Measurements from ENCODE around the gene MYH9. TPM values are rescaled to one million over a fixed set of nuclear protein-coding genes. Genes with fewer than 3 reads are reported as not detected.

MYH9 gene
- total RNA-seq, 1 experiment from 2014 or later = 788 TPM

DNA sequence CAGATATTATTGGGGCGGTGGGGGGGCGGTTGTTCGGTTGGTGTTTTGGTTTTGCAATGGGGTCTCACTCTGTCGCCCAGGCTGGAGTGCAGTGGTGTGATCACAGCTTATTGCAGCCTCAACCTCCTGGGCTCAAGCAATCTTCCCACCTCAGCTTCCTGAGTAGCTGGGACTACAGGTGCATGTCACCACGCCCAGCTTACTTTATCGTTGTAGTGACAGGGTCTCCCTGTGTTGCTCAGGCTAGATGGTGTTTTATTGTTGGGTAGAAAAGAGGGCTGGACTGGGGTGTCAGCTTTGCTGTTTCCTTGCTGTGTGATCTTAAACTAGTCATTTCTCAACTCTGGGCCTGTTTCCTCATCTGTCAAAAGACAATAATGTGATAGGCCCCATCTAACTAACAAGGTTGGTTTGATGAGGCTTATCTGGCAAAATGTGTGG, 17.5 kb upstream of the MYH9 start:
- TF ChIP-seq SIN3A (IDR thresholded peaks at IDR 0.05; ENCODE audit: borderline replicate concordance, insufficient read depth, low read depth, low read length) (no peak), POLR2AphosphoS5 (IDR thresholded peaks at IDR 0.05; ENCODE audit: low read depth, low read length) (no peak), TCF7L2 (IDR thresholded peaks at IDR 0.05; ENCODE audit: low read depth, low read length) (no peak)
- TF ChIP-seq, protein P1, sequence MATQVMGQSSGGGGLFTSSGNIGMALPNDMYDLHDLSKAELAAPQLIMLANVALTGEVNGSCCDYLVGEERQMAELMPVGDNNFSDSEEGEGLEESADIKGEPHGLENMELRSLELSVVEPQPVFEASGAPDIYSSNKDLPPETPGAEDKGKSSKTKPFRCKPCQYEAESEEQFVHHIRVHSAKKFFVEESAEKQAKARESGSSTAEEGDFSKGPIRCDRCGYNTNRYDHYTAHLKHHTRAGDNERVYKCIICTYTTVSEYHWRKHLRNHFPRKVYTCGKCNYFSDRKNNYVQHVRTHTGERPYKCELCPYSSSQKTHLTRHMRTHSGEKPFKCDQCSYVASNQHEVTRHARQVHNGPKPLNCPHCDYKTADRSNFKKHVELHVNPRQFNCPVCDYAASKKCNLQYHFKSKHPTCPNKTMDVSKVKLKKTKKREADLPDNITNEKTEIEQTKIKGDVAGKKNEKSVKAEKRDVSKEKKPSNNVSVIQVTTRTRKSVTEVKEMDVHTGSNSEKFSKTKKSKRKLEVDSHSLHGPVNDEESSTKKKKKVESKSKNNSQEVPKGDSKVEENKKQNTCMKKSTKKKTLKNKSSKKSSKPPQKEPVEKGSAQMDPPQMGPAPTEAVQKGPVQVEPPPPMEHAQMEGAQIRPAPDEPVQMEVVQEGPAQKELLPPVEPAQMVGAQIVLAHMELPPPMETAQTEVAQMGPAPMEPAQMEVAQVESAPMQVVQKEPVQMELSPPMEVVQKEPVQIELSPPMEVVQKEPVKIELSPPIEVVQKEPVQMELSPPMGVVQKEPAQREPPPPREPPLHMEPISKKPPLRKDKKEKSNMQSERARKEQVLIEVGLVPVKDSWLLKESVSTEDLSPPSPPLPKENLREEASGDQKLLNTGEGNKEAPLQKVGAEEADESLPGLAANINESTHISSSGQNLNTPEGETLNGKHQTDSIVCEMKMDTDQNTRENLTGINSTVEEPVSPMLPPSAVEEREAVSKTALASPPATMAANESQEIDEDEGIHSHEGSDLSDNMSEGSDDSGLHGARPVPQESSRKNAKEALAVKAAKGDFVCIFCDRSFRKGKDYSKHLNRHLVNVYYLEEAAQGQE (IDR thresholded peaks at IDR 0.05; ENCODE audit: insufficient read depth in 1 of 2, low read depth in 2 of 2, low read length in 1 of 2) = no peak
- TF ChIP-seq, protein P2, sequence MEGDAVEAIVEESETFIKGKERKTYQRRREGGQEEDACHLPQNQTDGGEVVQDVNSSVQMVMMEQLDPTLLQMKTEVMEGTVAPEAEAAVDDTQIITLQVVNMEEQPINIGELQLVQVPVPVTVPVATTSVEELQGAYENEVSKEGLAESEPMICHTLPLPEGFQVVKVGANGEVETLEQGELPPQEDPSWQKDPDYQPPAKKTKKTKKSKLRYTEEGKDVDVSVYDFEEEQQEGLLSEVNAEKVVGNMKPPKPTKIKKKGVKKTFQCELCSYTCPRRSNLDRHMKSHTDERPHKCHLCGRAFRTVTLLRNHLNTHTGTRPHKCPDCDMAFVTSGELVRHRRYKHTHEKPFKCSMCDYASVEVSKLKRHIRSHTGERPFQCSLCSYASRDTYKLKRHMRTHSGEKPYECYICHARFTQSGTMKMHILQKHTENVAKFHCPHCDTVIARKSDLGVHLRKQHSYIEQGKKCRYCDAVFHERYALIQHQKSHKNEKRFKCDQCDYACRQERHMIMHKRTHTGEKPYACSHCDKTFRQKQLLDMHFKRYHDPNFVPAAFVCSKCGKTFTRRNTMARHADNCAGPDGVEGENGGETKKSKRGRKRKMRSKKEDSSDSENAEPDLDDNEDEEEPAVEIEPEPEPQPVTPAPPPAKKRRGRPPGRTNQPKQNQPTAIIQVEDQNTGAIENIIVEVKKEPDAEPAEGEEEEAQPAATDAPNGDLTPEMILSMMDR (IDR thresholded peaks at IDR 0.05) = no peak
- no TSS peak for BruUV-seq (replicated peaks)
- Histone ChIP-seq H3K4me1 (ENCODE audit: control insufficient read depth, insufficient read depth, low read length) (peaks cover 7% of the 10 kb centered on the region; the same call in 1 of the 2 replicates), H3K36me3 (ENCODE audit: control insufficient read depth, insufficient read depth, low read length) (no peaks in the 10 kb centered on the region), H3K4me3 (ENCODE audit: low read depth in 2 of 2, low read length in 2 of 2) (no peak overlapping the region), H3K27me3 (ENCODE audit: control insufficient read depth, insufficient read depth, low read length) (no peaks in the 10 kb centered on the region), H3K9me3 (ENCODE audit: control insufficient read depth, insufficient read depth, low read depth, low read length) (no peaks in the 10 kb centered on the region), H3K27ac (ENCODE audit: low read length) (peak overlapping the region; percentile 36; the same call in 1 of the 2 replicates)
- CTCF ChIA-PET = no interaction called here
- DNase-seq (ENCODE audit: low read depth, low spot score) = no peak
- ATAC-seq = no peak
- in situ Hi-C loops (cut with HindIII; ENCODE audit: low pct_unique_long_range_greater_than_20kb, low sequenced_read_pairs) (no loop called here), intact Hi-C loops (cut with micrococcal nuclease; ENCODE audit: unreplicated experiment) (no loop called here)
- POLR2A ChIA-PET = interaction anchor here (0.6 kb wide), 1 partner anchor 14 kb away, joined by 3 read pairs; no protein-coding TSS in a partner anchor

DNA sequence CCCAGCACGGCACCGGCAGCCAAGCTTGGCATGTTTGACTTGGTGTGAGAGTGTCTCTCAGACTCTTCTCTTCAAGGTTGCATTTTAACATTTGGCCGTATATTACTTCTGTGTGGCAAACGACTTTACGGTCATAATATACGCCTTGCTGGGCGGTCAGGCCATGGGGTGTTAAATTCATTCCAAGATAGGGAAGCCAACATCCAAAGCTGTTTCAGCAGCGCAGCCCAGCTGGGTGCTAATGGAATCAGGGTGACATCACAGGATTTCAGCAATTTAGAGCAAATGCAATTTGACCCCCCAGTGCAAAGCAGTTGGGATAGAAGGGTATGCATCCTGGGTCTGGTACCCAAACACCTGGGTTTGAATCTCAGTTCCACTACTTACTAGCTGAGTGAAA, 16.7 kb upstream of the MYH9 start:
- ChIA-PET CTCF (no interaction called here), POLR2A (no interaction called here)
- in situ Hi-C loops (cut with HindIII; ENCODE audit: low pct_unique_long_range_greater_than_20kb, low sequenced_read_pairs) = no loop called here
- peaks cover 5% of the 10 kb centered on the region; the same call in 1 of the 2 replicates for H3K4me1 ChIP-seq (ENCODE audit: control insufficient read depth, insufficient read depth, low read length)
- no TSS peak for BruUV-seq (replicated peaks)
- no peaks in the 10 kb centered on the region for H3K9me3 ChIP-seq (ENCODE audit: control insufficient read depth, insufficient read depth, low read depth, low read length)
- no peak overlapping the region for H3K4me3 ChIP-seq (ENCODE audit: low read depth in 2 of 2, low read length in 2 of 2)
- TF ChIP-seq, protein P1 (IDR thresholded peaks at IDR 0.05; ENCODE audit: insufficient read depth in 1 of 2, low read depth in 2 of 2, low read length in 1 of 2) = no peak
- TF ChIP-seq TCF7L2 (IDR thresholded peaks at IDR 0.05; ENCODE audit: low read depth, low read length) (no peak), POLR2AphosphoS5 (IDR thresholded peaks at IDR 0.05; ENCODE audit: low read depth, low read length) (no peak), SIN3A (IDR thresholded peaks at IDR 0.05; ENCODE audit: borderline replicate concordance, insufficient read depth, low read depth, low read length) (no peak)
- TF ChIP-seq, protein P2 (IDR thresholded peaks at IDR 0.05) = no peak
- H3K27me3 ChIP-seq (ENCODE audit: control insufficient read depth, insufficient read depth, low read length) = no peaks in the 10 kb centered on the region
- no peak overlapping the region for H3K27ac ChIP-seq (ENCODE audit: low read length)
- intact Hi-C loops (cut with micrococcal nuclease; ENCODE audit: unreplicated experiment) = no loop called here
- ATAC-seq (no peak), DNase-seq (ENCODE audit: low read depth, low spot score) (no peak)
- H3K36me3 ChIP-seq (ENCODE audit: control insufficient read depth, insufficient read depth, low read length) = no peaks in the 10 kb centered on the region

Measured in Panc1 (cell line).